Stimulated activated CD8-positive, alpha-beta memory T cell treated with anti-CD3 and anti-CD28 coated beads, Interleukin-4, amount 100 ng/mL, for 1 hour (primary cell): Measurements from ENCODE around the gene FANCG.
A peak's percentile ranks its signal among the peaks of the same experiment; 100 is the strongest.

ENCODE experiments used
- DNase-seq, 2 donors: peaks; one replicate each; pipeline ENCODE4 v3.0.0-alpha.2; 2020; ENCODE audit warnings: low read depth in 2 of 2, low spot score in 1 of 2

Gene FANCG

GRCh38 chr9:35103660-35104191 is 24.0 kb upstream of the FANCG start:
- DNase-seq, result no peak

- DNase-seq, result peak; percentile 72 to 86
These were observed 23.3 kb upstream of the FANCG start, which contains the start of gene STOML2 for GRCh38 chr9:35102769-35103659. Gene STOML2 (minus strand): TSS chr9:35103131. CDS start chr9:35103094, 37 bp downstream.

GRCh38 chr9:35102465-35102768 is 22.7 kb upstream of the FANCG start:
- no peak for DNase-seq

- no peak for DNase-seq
These were observed 17.8 kb upstream of the FANCG start for GRCh38 chr9:35097573-35097972.

GRCh38 chr9:35096035-35096849 is 16.5 kb upstream of the FANCG start, which contains the start of gene PIGO:
Gene PIGO (minus strand): TSS chr9:35096591. CDS start chr9:35095565, 1,026 bp downstream.
- DNase-seq, result peak; percentile 70 to 79

GRCh38 chr9:35091536-35091935 is 11.8 kb upstream of the FANCG start:
- DNase-seq, result no peak

GRCh38 chr9:35089434-35089833 is 9.7 kb upstream of the FANCG start:
- DNase-seq, result no peak

- DNase-seq, result no peak
These were observed 5.3 kb upstream of the FANCG start for GRCh38 chr9:35085078-35085477.

- no peak for DNase-seq
These were observed 709 bp downstream of the FANCG start for GRCh38 chr9:35079041-35079425.

- DNase-seq, result no peak
These were observed 1.7 kb downstream of the FANCG start for GRCh38 chr9:35078066-35078465.

GRCh38 chr9:35076848-35077247 is 2.9 kb downstream of the FANCG start:
- no peak for DNase-seq

- no peak for DNase-seq
These were observed 4.4 kb downstream of the FANCG start for GRCh38 chr9:35075358-35075757.

GRCh38 chr9:35074791-35075190 is 5.0 kb downstream of the FANCG start:
- DNase-seq, result no peak

- DNase-seq, result no peak
These were observed 5.6 kb downstream of the FANCG start for GRCh38 chr9:35074141-35074540.

GRCh38 chr9:35073279-35073612 is 6.5 kb downstream of the FANCG start:
- no peak for DNase-seq

- peak; percentile 89 to 93 for DNase-seq
These were observed 7.1 kb downstream of the FANCG start, which contains the start of gene VCP for GRCh38 chr9:35072461-35073278. Gene VCP (minus strand): TSS chr9:35072625. CDS start chr9:35072353, 272 bp downstream.

- peak; percentile 42 to 50 for DNase-seq
These were observed 7.8 kb downstream of the FANCG start for GRCh38 chr9:35071814-35072460.

GRCh38 chr9:35070823-35071813 is 8.6 kb downstream of the FANCG start:
- no peak for DNase-seq

- DNase-seq, result no peak
These were observed 10.7 kb downstream of the FANCG start for GRCh38 chr9:35069020-35069419.
